GM12873 (cell line): ENCODE data around the gene PACRG.

Experiments
- CTCF ChIP-seq: IDR thresholded peaks from 2 replicates; pipeline ENCODE4 v1.5.1; 2012; ENCODE audit warnings: low read depth, mild to moderate bottlenecking, moderate library complexity, low read length, control low read depth; ENCODE audit not compliant: insufficient read depth; ENCODE audit errors: missing control alignments

Gene PACRG

GRCh38 chr6:163179061-163179460 lies 451.3 kb downstream of the PACRG start:
- no peak for TF ChIP-seq CTCF

- TF ChIP-seq CTCF: no peak
Measured at GRCh38 chr6:163179721-163180120, 451.9 kb downstream of the PACRG start.

DNA sequence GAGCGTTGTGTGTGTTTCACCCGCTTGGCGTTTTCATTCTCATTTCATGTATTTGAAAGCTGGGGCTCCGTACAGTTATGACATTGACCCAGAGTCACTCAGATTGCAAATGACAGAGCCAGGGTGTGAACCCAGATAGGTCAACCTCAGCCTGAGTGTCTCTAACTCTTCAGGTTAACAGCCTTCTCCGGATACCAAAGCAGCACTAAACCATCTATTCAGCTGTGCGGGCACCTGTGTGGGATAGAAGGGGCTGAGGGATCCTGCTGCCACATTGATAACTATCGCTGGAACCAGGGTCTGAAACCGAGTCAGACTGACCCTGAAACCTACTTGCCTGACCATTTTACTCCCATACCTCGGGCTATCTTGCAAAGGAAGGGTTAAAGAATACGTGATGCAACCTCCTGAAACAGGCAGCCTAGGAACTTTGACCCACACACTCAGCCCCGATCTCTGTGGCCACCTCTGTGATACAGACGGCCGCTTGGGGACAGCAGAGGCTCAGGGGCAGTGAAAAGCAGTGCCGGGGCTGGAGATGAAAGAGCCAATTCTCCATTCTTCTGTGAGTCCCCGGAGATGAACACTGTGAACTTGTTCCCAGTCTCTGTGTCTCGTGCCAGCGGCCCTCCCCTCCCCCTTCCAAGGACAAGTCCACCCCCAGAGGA lies 453.2 kb downstream of the PACRG start:
- peak; percentile 58 for TF ChIP-seq CTCF

GRCh38 chr6:163181666-163182180 lies 453.9 kb downstream of the PACRG start:
- TF ChIP-seq CTCF: no peak

GRCh38 chr6:163182696-163183095 lies 454.9 kb downstream of the PACRG start:
- TF ChIP-seq CTCF: no peak

- no peak for TF ChIP-seq CTCF
Measured at GRCh38 chr6:163183806-163184205, 456.0 kb downstream of the PACRG start.

- no peak for TF ChIP-seq CTCF
Measured at GRCh38 chr6:163185744-163186143, 458.0 kb downstream of the PACRG start.
